HepG2 (cell line): ENCODE measurements around the gene ALB. TPM values are rescaled to one million over a fixed set of nuclear protein-coding genes. Genes with fewer than 3 reads are reported as not detected.

Experiments used
- ATF7-NPFF ChIP-seq: sonication (generic); formaldehyde crosslinking; IDR thresholded peaks from 2 replicates; pipeline ENCODE4 v1.8.1; 2023; ENCODE audit warnings: mild to moderate bottlenecking, low read depth, missing genetic modification reagents, moderate library complexity
- CBFB ChIP-seq: sonication (generic); formaldehyde crosslinking; IDR thresholded peaks from 2 replicates; pipeline ENCODE4 v1.4.0; 2020; ENCODE audit warnings: missing genetic modification reagents
- HIVEP1 ChIP-seq: sonication (generic); formaldehyde crosslinking; IDR thresholded peaks from 2 replicates; pipeline ENCODE4 v1.4.0; 2020; ENCODE audit warnings: mild to moderate bottlenecking, missing genetic modification reagents
- HNF4A ChIP-seq: sonication (generic); formaldehyde crosslinking; IDR thresholded peaks from 2 replicates; pipeline ENCODE4 v1.4.0; 2020; ENCODE audit warnings: missing genetic modification reagents
- HOXA9 ChIP-seq: sonication (generic); formaldehyde crosslinking; IDR thresholded peaks from 2 replicates; pipeline ENCODE4 v1.8.1; 2022; ENCODE audit warnings: missing genetic modification reagents, mild to moderate bottlenecking, moderate library complexity, borderline replicate concordance
- NONO ChIP-seq, 2 experiments: fragments of 450-650 bp in 1 of 2; sonication (generic) in 1 of 2; formaldehyde crosslinking in 1 of 2; IDR thresholded peaks in 1 of 2; conservative IDR thresholded peaks in 1 of 2; 2 replicates each; pipeline versions ENCODE4 v1.6.1 to v1.8.0; 2017 to 2022; ENCODE audit warnings: mild to moderate bottlenecking in 1 of 2, missing genetic modification reagents in 1 of 2, moderate library complexity in 1 of 2
- REPIN1 ChIP-seq: sonication (generic); formaldehyde crosslinking; IDR thresholded peaks from 2 replicates; pipeline ENCODE4 v1.8.0; 2022; ENCODE audit warnings: missing genetic modification reagents, low read depth, mild to moderate bottlenecking, borderline replicate concordance
- TERF1 ChIP-seq: sonication (generic); formaldehyde crosslinking; IDR thresholded peaks from 2 replicates; pipeline ENCODE4 v1.8.0; 2022; ENCODE audit warnings: mild to moderate bottlenecking, missing genetic modification reagents, moderate library complexity
- polyA plus RNA-seq, 8 experiments: library from polyadenylated mRNA; depleted of rRNA in 3 of 8; stranded (reverse) in 7 of 8; unstranded in 1 of 8; fragments of >200 nt; fragmentation: Illumina TruSeq in 4 of 8; extraction: Trizol in 4 of 8; gene quantifications; 2 replicates each; pipeline versions ENCODE4 v1.2.1 to v1.2.3, GENCODE V29; 2011 to 2016; ENCODE audit warnings: low read depth in 4 of 8, missing spikeins in 1 of 8, mixed read lengths in 1 of 8; ENCODE audit not compliant: insufficient read depth in 1 of 8
- total RNA-seq, 5 experiments: library from RNA; depleted of rRNA; stranded (reverse); fragments of >200 nt; fragmentation: Illumina TruSeq; extraction: Trizol; gene quantifications; 2 replicates each; pipeline ENCODE4 v1.2.3, GENCODE V29; 2016; ENCODE audit warnings: low read depth in 1 of 5
- TF ChIP-seq, protein P1 (sequence below): sonication (generic); formaldehyde crosslinking; IDR thresholded peaks from 2 replicates; pipeline ENCODE4 v1.4.0; 2020; ENCODE audit warnings: missing genetic modification reagents, borderline replicate concordance
- TF ChIP-seq, protein P2 (sequence below): sonication (generic); formaldehyde crosslinking; IDR thresholded peaks from 2 replicates; pipeline ENCODE4 v1.4.0; 2020; ENCODE audit warnings: mild to moderate bottlenecking, missing genetic modification reagents
- TF ChIP-seq, protein P3 (sequence below): sonication (generic); formaldehyde crosslinking; IDR thresholded peaks from 2 replicates; pipeline ENCODE4 v1.4.0; 2020; ENCODE audit warnings: missing genetic modification reagents, borderline replicate concordance

Gene ALB
- total and polyA plus RNA-seq, 2 of the 13 experiments (the other 11 are each of a cell fraction or from before 2014, with no cell fraction given) = 22,259 to 22,625 TPM

DNA sequence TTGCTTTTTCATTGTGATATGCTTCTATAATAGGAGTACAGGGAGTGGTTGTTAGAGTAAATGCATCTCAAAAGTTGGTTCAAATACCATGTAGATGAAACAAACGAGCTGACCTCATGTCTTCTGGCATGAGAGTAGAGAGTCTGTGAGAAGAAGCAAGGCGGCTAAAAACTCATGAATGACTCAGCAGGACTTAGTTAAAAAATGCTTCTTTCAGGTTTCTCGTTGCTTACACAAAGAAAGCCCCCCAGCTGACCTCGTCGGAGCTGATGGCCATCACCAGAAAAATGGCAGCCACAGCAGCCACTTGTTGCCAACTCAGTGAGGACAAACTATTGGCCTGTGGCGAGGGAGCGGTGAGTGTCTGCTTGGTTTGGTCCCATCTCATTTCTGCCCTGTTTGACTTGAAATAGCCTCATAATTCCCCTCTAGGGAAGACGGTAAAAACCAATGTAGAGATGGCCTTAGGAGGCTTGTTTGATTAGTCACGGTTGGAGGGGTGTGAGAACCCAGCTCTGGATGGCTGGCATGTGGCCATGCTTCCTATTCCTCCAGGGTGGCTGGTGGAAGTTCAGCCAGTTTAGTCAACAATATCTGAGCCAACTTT is 46.4 kb downstream of the ALB start (continued):
- TF ChIP-seq NONO (IDR thresholded peaks at IDR 0.05) = no peak
- peak; percentile 54 for TF ChIP-seq NONO (CRISPR knock-in tag; conservative IDR thresholded peaks at IDR 0.05)
- TF ChIP-seq HOXA9 (CRISPR knock-in tag) = 0 out of 2 replicates have a peak, but pooled peaks have one; percentile 19
- 0 out of 2 replicates have a peak, but pooled peaks have one; percentile 21 for TF ChIP-seq REPIN1 (CRISPR knock-in tag)
- TF ChIP-seq, protein P1, sequence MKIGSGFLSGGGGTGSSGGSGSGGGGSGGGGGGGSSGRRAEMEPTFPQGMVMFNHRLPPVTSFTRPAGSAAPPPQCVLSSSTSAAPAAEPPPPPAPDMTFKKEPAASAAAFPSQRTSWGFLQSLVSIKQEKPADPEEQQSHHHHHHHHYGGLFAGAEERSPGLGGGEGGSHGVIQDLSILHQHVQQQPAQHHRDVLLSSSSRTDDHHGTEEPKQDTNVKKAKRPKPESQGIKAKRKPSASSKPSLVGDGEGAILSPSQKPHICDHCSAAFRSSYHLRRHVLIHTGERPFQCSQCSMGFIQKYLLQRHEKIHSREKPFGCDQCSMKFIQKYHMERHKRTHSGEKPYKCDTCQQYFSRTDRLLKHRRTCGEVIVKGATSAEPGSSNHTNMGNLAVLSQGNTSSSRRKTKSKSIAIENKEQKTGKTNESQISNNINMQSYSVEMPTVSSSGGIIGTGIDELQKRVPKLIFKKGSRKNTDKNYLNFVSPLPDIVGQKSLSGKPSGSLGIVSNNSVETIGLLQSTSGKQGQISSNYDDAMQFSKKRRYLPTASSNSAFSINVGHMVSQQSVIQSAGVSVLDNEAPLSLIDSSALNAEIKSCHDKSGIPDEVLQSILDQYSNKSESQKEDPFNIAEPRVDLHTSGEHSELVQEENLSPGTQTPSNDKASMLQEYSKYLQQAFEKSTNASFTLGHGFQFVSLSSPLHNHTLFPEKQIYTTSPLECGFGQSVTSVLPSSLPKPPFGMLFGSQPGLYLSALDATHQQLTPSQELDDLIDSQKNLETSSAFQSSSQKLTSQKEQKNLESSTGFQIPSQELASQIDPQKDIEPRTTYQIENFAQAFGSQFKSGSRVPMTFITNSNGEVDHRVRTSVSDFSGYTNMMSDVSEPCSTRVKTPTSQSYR (CRISPR knock-in tag) = no peak
- TF ChIP-seq HNF4A (CRISPR knock-in tag) = no peak
- TF ChIP-seq, protein P2, sequence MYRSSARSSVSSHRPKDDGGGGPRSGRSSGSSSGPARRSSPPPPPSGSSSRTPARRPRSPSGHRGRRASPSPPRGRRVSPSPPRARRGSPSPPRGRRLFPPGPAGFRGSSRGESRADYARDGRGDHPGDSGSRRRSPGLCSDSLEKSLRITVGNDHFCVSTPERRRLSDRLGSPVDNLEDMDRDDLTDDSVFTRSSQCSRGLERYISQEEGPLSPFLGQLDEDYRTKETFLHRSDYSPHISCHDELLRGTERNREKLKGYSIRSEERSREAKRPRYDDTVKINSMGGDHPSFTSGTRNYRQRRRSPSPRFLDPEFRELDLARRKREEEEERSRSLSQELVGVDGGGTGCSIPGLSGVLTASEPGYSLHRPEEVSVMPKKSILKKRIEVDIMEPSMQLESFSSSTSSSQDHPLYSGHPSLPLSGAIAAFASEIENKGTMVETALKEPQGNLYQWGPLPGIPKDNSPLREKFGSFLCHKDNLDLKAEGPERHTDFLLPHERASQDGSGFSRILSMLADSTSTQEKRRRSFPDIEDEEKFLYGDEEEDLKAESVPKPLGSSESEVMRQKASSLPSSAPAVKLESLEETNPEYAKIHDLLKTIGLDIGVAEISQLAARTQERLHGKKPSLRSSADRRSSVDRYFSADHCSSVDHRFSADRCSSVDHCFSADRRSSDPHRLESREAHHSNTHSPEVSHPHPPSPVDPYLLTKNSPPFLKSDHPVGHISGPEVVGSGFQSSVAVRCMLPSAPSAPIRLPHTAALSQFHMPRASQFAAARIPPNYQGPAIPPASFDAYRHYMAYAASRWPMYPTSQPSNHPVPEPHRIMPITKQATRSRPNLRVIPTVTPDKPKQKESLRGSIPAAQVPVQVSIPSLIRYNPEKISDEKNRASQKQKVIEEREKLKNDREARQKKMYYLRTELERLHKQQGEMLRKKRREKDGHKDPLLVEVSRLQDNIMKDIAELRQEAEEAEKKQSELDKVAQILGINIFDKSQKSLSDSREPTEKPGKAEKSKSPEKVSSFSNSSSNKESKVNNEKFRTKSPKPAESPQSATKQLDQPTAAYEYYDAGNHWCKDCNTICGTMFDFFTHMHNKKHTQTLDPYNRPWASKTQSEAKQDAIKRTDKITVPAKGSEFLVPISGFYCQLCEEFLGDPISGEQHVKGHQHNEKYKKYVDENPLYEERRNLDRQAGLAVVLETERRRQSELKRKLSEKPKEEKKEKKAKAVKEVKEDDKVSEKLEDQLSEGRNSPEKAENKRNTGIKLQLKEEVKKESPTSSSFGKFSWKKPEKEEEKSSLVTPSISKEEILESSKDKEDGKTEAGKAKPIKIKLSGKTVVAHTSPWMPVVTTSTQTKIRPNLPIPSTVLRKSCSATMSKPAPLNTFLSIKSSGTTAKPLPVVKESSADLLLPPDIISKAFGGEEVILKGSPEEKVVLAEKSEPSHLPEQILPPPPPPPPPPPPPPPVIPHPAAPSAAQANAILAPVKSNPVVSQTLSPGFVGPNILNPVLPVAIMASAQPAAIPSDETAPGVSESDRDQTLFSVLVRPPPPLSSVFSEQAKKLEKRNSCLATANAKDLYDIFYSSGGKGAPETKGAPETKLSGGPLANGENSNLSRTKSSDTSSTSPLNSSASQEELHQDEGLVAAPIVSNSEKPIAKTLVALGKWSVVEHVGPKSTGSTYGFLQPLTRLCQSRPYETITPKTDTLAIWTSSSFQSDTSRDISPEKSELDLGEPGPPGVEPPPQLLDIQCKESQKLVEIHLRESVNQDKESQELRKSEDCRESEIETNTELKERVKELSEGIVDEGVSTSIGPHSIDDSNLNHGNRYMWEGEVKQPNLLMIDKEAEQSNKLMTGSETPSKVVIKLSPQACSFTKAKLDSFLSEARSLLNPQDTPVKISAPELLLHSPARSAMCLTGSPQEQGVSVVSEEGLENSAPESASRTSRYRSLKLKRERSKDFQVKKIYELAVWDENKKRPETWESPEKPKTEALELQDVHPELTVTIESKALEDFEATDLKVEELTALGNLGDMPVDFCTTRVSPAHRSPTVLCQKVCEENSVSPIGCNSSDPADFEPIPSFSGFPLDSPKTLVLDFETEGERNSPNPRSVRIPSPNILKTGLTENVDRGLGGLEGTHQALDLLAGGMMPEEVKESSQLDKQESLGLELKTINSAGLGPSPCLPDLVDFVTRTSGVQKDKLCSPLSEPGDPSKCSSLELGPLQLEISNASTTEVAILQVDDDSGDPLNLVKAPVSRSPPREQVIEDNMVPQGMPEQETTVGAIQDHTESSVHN = no peak
- TF ChIP-seq, protein P3, sequence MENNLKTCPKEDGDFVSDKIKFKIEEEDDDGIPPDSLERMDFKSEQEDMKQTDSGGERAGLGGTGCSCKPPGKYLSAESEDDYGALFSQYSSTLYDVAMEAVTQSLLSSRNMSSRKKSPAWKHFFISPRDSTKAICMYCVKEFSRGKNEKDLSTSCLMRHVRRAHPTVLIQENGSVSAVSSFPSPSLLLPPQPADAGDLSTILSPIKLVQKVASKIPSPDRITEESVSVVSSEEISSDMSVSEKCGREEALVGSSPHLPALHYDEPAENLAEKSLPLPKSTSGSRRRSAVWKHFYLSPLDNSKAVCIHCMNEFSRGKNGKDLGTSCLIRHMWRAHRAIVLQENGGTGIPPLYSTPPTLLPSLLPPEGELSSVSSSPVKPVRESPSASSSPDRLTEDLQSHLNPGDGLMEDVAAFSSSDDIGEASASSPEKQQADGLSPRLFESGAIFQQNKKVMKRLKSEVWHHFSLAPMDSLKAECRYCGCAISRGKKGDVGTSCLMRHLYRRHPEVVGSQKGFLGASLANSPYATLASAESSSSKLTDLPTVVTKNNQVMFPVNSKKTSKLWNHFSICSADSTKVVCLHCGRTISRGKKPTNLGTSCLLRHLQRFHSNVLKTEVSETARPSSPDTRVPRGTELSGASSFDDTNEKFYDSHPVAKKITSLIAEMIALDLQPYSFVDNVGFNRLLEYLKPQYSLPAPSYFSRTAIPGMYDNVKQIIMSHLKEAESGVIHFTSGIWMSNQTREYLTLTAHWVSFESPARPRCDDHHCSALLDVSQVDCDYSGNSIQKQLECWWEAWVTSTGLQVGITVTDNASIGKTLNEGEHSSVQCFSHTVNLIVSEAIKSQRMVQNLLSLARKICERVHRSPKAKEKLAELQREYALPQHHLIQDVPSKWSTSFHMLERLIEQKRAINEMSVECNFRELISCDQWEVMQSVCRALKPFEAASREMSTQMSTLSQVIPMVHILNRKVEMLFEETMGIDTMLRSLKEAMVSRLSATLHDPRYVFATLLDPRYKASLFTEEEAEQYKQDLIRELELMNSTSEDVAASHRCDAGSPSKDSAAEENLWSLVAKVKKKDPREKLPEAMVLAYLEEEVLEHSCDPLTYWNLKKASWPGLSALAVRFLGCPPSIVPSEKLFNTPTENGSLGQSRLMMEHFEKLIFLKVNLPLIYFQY (CRISPR knock-in tag) = no peak
- TF ChIP-seq HIVEP1 (CRISPR knock-in tag) = no peak
- no peak for TF ChIP-seq ATF7-NPFF
- no peak for TF ChIP-seq CBFB (CRISPR knock-in tag)
- TF ChIP-seq TERF1 (CRISPR knock-in tag) = no peak
